ENCODE measurements around the gene OGN. TPM values are rescaled to one million over a fixed set of nuclear protein-coding genes. Genes with fewer than 3 reads are reported as not detected.

The OGN gene
- not detected in 2 replicates for total RNA-seq (2014; rRNA removed)
- Bru-seq, nascent RNA, result not detected
- not detected for BruChase-seq, experiment 1, labeled RNA remaining after a 6-hour chase
- BruChase-seq, experiment 2, labeled RNA remaining after a 2-hour chase, result not detected
- long read RNA-seq, result 0 reads

GRCh38 chr9:92404042-92404836 lies at the start of gene OGN:
Gene OGN (minus strand): TSS chr9:92404578. CDS start chr9:92403407, 1,171 bp downstream.
- no peak within 1 kb of the TSS for H3K27ac ChIP-seq (ENCODE audit: low read length)
- no peak within 1 kb of the TSS for H3K4me3 ChIP-seq (ENCODE audit: low read length)
- H3K36me3 ChIP-seq (ENCODE audit: low read depth, low read length), result no peaks in the 10 kb centered on the region
- H3K9ac ChIP-seq (ENCODE audit: low read length), result no peak within 1 kb of the TSS
- H4K20me1 ChIP-seq (ENCODE audit: low read length), result no peaks in the 10 kb centered on the region
- no peaks in the 10 kb centered on the region for H3F3A ChIP-seq (ENCODE audit: low read length, unreplicated experiment)
- no TSS peak for BruUV-seq (replicated peaks)
- no peak for TF ChIP-seq CTCF (conservative IDR thresholded peaks at IDR 0.05; ENCODE audit: low read depth, low read length)
- TF ChIP-seq EZH2 (IDR thresholded peaks at IDR 0.05; ENCODE audit: low read length, unreplicated experiment), result no peak
- no peak for TF ChIP-seq EZH2phosphoT487 (IDR thresholded peaks at IDR 0.05; ENCODE audit: borderline replicate concordance, low read length)
- ChIA-PET POLR2A (ENCODE audit: unreplicated experiment) (no interaction called here), CTCF (no interaction called here)
- no peaks in the 10 kb centered on the region for H3K79me2 ChIP-seq (ENCODE audit: low read length)
- no peaks in the 10 kb centered on the region for H3K27me3 ChIP-seq (ENCODE audit: low read length)
- no peaks in the 10 kb centered on the region for H3K9me3 ChIP-seq (ENCODE audit: low read length)
- H3K4me1 ChIP-seq (ENCODE audit: insufficient read depth, low read length), result peaks cover 8% of the 10 kb centered on the region
- intact Hi-C loops (cut with micrococcal nuclease), result no loop called here
- DNase-seq (no peak), ATAC-seq (no peak)
- no peak within 1 kb of the TSS for H3K4me2 ChIP-seq (ENCODE audit: low read length)
- no peak within 1 kb of the TSS for H2AFZ ChIP-seq (ENCODE audit: low read length)
- no peaks in the 10 kb centered on the region for H3K9me2 ChIP-seq (replicated peaks; ENCODE audit: low read length)

DNA sequence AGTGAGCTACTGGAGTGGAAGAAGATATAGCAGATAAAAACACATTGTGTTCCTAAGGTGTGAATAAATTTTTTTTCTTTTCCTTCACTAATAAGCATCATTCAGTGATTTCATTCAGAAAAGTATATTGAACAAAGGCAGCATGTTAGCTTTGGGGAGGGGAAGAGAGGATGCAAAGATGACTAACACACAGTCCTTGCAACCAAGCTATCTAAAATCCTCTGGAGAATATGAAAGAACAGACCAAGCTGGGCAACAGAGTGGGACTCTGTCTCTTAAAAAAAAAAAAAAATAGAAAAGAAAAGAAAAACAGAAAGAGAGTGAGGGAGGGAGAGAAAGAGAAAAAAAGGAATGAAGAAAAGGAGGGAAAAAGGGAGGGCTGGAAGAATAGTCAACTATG lies 42.2 kb upstream of the OGN start:
- no peaks in the 10 kb centered on the region for H4K20me1 ChIP-seq (ENCODE audit: low read length)
- H3F3A ChIP-seq (ENCODE audit: low read length, unreplicated experiment), result no peaks in the 10 kb centered on the region
- TF ChIP-seq EZH2phosphoT487 (IDR thresholded peaks at IDR 0.05; ENCODE audit: borderline replicate concordance, low read length) (no peak), CTCF (conservative IDR thresholded peaks at IDR 0.05; ENCODE audit: low read depth, low read length) (no peak), EZH2 (IDR thresholded peaks at IDR 0.05; ENCODE audit: low read length, unreplicated experiment) (no peak)
- ChIA-PET CTCF (interaction anchor here (1.3 kb wide), 1 partner anchor 119 kb away, joined by 6 read pairs; no protein-coding TSS in a partner anchor), POLR2A (ENCODE audit: unreplicated experiment) (no interaction called here)
- no peaks in the 10 kb centered on the region for H3K79me2 ChIP-seq (ENCODE audit: low read length)
- H3K27ac ChIP-seq (ENCODE audit: low read length), result no peak overlapping the region
- no peak overlapping the region for H3K4me2 ChIP-seq (ENCODE audit: low read length)
- intact Hi-C loops (cut with micrococcal nuclease), result no loop called here
- no peaks in the 10 kb centered on the region for H3K36me3 ChIP-seq (ENCODE audit: low read depth, low read length)
- no peaks in the 10 kb centered on the region for H3K4me1 ChIP-seq (ENCODE audit: insufficient read depth, low read length)
- H3K9ac ChIP-seq (ENCODE audit: low read length), result no peak overlapping the region
- H3K9me3 ChIP-seq (ENCODE audit: low read length), result no peaks in the 10 kb centered on the region
- DNase-seq (no peak), ATAC-seq (0 out of 2 replicates have a peak, but pooled peaks have one; percentile 24)
- no peaks in the 10 kb centered on the region for H3K9me2 ChIP-seq (replicated peaks; ENCODE audit: low read length)
- BruUV-seq (replicated peaks), result no TSS peak
- no peaks in the 10 kb centered on the region for H3K27me3 ChIP-seq (ENCODE audit: low read length)
- no peak overlapping the region for H3K4me3 ChIP-seq (ENCODE audit: low read length)
- H2AFZ ChIP-seq (ENCODE audit: low read length), result no peak overlapping the region

DNA sequence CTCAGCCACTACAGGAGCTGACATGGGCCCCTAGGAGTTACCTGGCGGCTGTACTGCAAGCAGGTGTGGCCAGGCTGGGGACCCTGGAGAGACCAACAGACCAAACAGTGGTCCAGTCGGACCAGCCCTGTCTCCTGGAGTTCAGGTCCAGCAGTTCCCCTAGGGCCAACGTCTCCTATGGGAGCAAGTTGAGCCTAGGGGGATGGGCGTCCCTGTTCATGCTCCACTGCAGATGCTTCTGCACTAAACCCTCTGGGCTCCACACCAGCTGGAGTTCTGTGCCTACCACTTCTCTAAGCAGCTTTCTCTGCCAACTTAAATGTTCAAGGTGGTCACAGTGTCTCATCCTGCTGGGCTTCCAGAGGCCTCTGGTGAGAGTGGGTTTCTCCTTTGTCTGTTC lies 40.5 kb upstream of the OGN start:
- Histone ChIP-seq H3K27ac (ENCODE audit: low read length) (no peak overlapping the region), H4K20me1 (ENCODE audit: low read length) (no peaks in the 10 kb centered on the region), H3F3A (ENCODE audit: low read length, unreplicated experiment) (no peaks in the 10 kb centered on the region), H3K4me1 (ENCODE audit: insufficient read depth, low read length) (peaks cover 2% of the 10 kb centered on the region), H3K9me3 (ENCODE audit: low read length) (no peaks in the 10 kb centered on the region), H3K9me2 (replicated peaks; ENCODE audit: low read length) (no peaks in the 10 kb centered on the region), H3K27me3 (ENCODE audit: low read length) (no peaks in the 10 kb centered on the region), H3K9ac (ENCODE audit: low read length) (no peak overlapping the region), H2AFZ (ENCODE audit: low read length) (no peak overlapping the region), H3K79me2 (ENCODE audit: low read length) (no peaks in the 10 kb centered on the region), H3K4me2 (ENCODE audit: low read length) (no peak overlapping the region), H3K4me3 (ENCODE audit: low read length) (no peak overlapping the region), H3K36me3 (ENCODE audit: low read depth, low read length) (no peaks in the 10 kb centered on the region)
- TF ChIP-seq CTCF (conservative IDR thresholded peaks at IDR 0.05; ENCODE audit: low read depth, low read length), result no peak
- no peak for TF ChIP-seq EZH2phosphoT487 (IDR thresholded peaks at IDR 0.05; ENCODE audit: borderline replicate concordance, low read length)
- no peak for TF ChIP-seq EZH2 (IDR thresholded peaks at IDR 0.05; ENCODE audit: low read length, unreplicated experiment)
- BruUV-seq (replicated peaks), result no TSS peak
- no peak for ATAC-seq
- intact Hi-C loops (cut with micrococcal nuclease), result no loop called here
- CTCF ChIA-PET, result no interaction called here
- POLR2A ChIA-PET (ENCODE audit: unreplicated experiment), result no interaction called here
- DNase-seq, result no peak

Measured in PC-3 (cell line).